DOHH2 (cell line): ENCODE measurements around the gene SUMF2.
"Not testable (repeated sequence)": the region's sequence is repeated elsewhere in the genome, so short reads cannot be mapped to it uniquely, and the experiment has no call there.

Experiments
- H3F3A ChIP-seq: fragments of 200-600 bp; sonication (generic), shearing (Covaris generic); 2 replicates; pipeline ENCODE4 v1.6.0; 2016; ENCODE audit warnings: antibody characterized with exemption, mild to moderate bottlenecking; ENCODE audit not compliant: control insufficient read depth, insufficient read depth
- H3K27ac ChIP-seq: fragments of 200-600 bp; sonication (generic); 2 replicates; pipeline ENCODE4 v1.5.1; 2014; ENCODE audit warnings: low read depth, mild to moderate bottlenecking, low read length, moderate library complexity
- H3K27me3 ChIP-seq: fragments of 200-600 bp; sonication (generic); 2 replicates; pipeline ENCODE4 v1.6.1; 2014; ENCODE audit warnings: mild to moderate bottlenecking, low read length, mixed read lengths; ENCODE audit not compliant: control insufficient read depth
- H3K36me3 ChIP-seq: fragments of 200-600 bp; sonication (generic); 2 replicates; pipeline ENCODE4 v1.6.1; 2014; ENCODE audit warnings: mild to moderate bottlenecking, low read length, moderate library complexity, mixed read lengths; ENCODE audit not compliant: control insufficient read depth
- H3K4me1 ChIP-seq: fragments of 200-600 bp; sonication (generic); 2 replicates; pipeline ENCODE4 v1.6.1; 2014; ENCODE audit warnings: mild to moderate bottlenecking, low read length, mixed read lengths; ENCODE audit not compliant: control insufficient read depth
- H3K4me2 ChIP-seq: fragments of 200-600 bp; sonication (generic); 2 replicates; pipeline ENCODE4 v1.6.0; 2014; ENCODE audit warnings: mild to moderate bottlenecking, low read length, moderate library complexity
- H3K4me3 ChIP-seq: fragments of 200-600 bp; sonication (generic); 2 replicates; pipeline ENCODE4 v1.5.1; 2014; ENCODE audit warnings: mild to moderate bottlenecking, low read length, mixed read lengths
- H3K79me2 ChIP-seq: fragments of 200-600 bp; sonication (generic); 2 replicates; pipeline ENCODE4 v1.6.1; 2014; ENCODE audit warnings: mild to moderate bottlenecking, low read length, mixed read lengths; ENCODE audit not compliant: control insufficient read depth
- H3K9me2 ChIP-seq: fragments of 200-600 bp; sonication (generic); replicated peaks from 2 replicates; pipeline ENCODE4 v1.6.1; 2014; ENCODE audit warnings: mild to moderate bottlenecking, low read length, mixed read lengths; ENCODE audit not compliant: control insufficient read depth
- H3K9me3 ChIP-seq: fragments of 200-600 bp; sonication (generic); 2 replicates; pipeline ENCODE4 v1.6.1; 2014; ENCODE audit warnings: antibody characterized with exemption, low read length, mixed read lengths; ENCODE audit not compliant: control insufficient read depth, insufficient read depth
- H4K20me1 ChIP-seq: fragments of 200-600 bp; sonication (generic); 2 replicates; pipeline ENCODE4 v1.6.0; 2014; ENCODE audit warnings: low read depth, mild to moderate bottlenecking, antibody characterized with exemption, low read length, moderate library complexity; ENCODE audit not compliant: control insufficient read depth, insufficient read depth
- EZH2phosphoT487 ChIP-seq: fragments of 200-600 bp; sonication (generic); IDR thresholded peaks from 2 replicates; pipeline ENCODE4 v1.6.1; 2017; ENCODE audit warnings: borderline replicate concordance, mild to moderate bottlenecking, antibody characterized with exemption, low read length, moderate library complexity, mixed read lengths
- TF ChIP-seq, protein P1 (sequence below): fragments of 200-600 bp; sonication (generic); IDR thresholded peaks from one replicate; pipeline ENCODE4 v1.5.1; 2014; ENCODE audit warnings: antibody characterized with exemption, mild to moderate bottlenecking, low read depth, low read length; ENCODE audit not compliant: poor library complexity, severe bottlenecking

The SUMF2 gene

GRCh38 chr7:56107954-56108258 lies 43.8 kb downstream of the SUMF2 start:
- H3K79me2 ChIP-seq: peaks cover 41% of the 10 kb centered on the region
- H3K9me3 ChIP-seq: peaks cover 9% of the 10 kb centered on the region; the same call in 1 of the 2 replicates
- no peaks in the 10 kb centered on the region for H3K9me2 ChIP-seq
- no peak for TF ChIP-seq EZH2phosphoT487
- TF ChIP-seq, protein P1, sequence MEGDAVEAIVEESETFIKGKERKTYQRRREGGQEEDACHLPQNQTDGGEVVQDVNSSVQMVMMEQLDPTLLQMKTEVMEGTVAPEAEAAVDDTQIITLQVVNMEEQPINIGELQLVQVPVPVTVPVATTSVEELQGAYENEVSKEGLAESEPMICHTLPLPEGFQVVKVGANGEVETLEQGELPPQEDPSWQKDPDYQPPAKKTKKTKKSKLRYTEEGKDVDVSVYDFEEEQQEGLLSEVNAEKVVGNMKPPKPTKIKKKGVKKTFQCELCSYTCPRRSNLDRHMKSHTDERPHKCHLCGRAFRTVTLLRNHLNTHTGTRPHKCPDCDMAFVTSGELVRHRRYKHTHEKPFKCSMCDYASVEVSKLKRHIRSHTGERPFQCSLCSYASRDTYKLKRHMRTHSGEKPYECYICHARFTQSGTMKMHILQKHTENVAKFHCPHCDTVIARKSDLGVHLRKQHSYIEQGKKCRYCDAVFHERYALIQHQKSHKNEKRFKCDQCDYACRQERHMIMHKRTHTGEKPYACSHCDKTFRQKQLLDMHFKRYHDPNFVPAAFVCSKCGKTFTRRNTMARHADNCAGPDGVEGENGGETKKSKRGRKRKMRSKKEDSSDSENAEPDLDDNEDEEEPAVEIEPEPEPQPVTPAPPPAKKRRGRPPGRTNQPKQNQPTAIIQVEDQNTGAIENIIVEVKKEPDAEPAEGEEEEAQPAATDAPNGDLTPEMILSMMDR: no peak
- H3K4me2 ChIP-seq: no peak overlapping the region
- peaks cover 35% of the 10 kb centered on the region for H3K4me1 ChIP-seq
- peaks cover 33% of the 10 kb centered on the region for H3K36me3 ChIP-seq
- peak overlapping the region; percentile 87; the same call in 1 of the 2 replicates for H3K4me3 ChIP-seq
- peaks cover 10% of the 10 kb centered on the region for H3F3A ChIP-seq
- H3K27ac ChIP-seq: no peak overlapping the region
- no peaks in the 10 kb centered on the region for H3K27me3 ChIP-seq
- H4K20me1 ChIP-seq: peaks cover 27% of the 10 kb centered on the region

GRCh38 chr7:56110611-56111010 lies 46.5 kb downstream of the SUMF2 start:
- TF ChIP-seq, protein P1: no peak
- no peak for TF ChIP-seq EZH2phosphoT487
- H3K4me2 ChIP-seq: no peak overlapping the region
- H3K9me3 ChIP-seq: peaks cover 9% of the 10 kb centered on the region; the same call in 1 of the 2 replicates

DNA sequence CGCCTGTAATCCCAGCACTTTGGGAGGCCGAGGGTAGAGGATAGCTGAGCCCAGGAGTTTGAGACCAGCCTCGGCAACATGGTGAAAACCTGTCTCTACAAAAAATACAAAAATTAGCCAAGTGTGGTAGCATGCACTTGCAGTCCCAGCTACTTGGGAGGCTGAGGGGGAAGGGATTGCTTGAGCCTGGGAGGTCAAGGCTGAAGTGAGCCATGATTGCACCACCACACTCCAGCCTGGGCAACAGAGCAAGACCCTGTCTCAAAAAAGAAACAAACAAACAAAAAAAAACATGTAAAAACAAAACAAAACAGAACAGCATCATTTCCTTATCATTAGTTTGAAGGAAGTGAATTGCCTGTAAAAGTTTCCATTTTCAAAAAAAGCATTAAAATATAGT lies 48.2 kb downstream of the SUMF2 start:
- H3K79me2 ChIP-seq, H4K20me1 ChIP-seq, H3F3A ChIP-seq, H3K36me3 ChIP-seq, H3K9me2 ChIP-seq, H3K4me2 ChIP-seq, H3K27ac ChIP-seq, H3K27me3 ChIP-seq, H3K4me3 ChIP-seq, H3K9me3 ChIP-seq: not testable (repeated sequence)
- H3K4me1 ChIP-seq: peaks cover 11% of the 10 kb centered on the region

More at GRCh38 chr7:56110611-56111010, 46.5 kb downstream of the SUMF2 start:
- Histone ChIP-seq H4K20me1 (0 out of 2 replicates have a peak, but pooled peaks cover 2% of the 10 kb centered on the region), H3K79me2 (peaks cover 15% of the 10 kb centered on the region), H3K36me3 (peaks cover 6% of the 10 kb centered on the region), H3K9me2 (no peaks in the 10 kb centered on the region), H3K27ac (no peak overlapping the region), H3K4me3 (no peak overlapping the region), H3F3A (no peaks in the 10 kb centered on the region), H3K27me3 (no peaks in the 10 kb centered on the region), H3K4me1 (peaks cover 17% of the 10 kb centered on the region)

GRCh38 chr7:56115852-56116538 lies 51.9 kb downstream of the SUMF2 start, which contains the start of gene NUPR2:
Gene NUPR2, minus strand, starts transcription at chr7:56116417. Its CDS starts 103 bp downstream, at chr7:56116314.
- no peaks in the 10 kb centered on the region; the same call in 1 of the 2 replicates for H3K4me1 ChIP-seq
- H3K36me3 ChIP-seq: no peaks in the 10 kb centered on the region
- H3K4me3 ChIP-seq: no peak within 1 kb of the TSS
- no peaks in the 10 kb centered on the region for H3K9me3 ChIP-seq
- no peaks in the 10 kb centered on the region for H3K27me3 ChIP-seq
- H3K4me2 ChIP-seq: no peak within 1 kb of the TSS
- H3K27ac ChIP-seq: no peak within 1 kb of the TSS
- no peaks in the 10 kb centered on the region for H4K20me1 ChIP-seq
- TF ChIP-seq, protein P1: no peak
- no peak for TF ChIP-seq EZH2phosphoT487
- H3K9me2 ChIP-seq: no peaks in the 10 kb centered on the region
- H3F3A ChIP-seq: no peaks in the 10 kb centered on the region
- no peaks in the 10 kb centered on the region for H3K79me2 ChIP-seq
